ENCODE data around the gene CCDC91. TPM values are rescaled to one million over a fixed set of nuclear protein-coding genes. Genes with fewer than 3 reads are reported as not detected.

CCDC91 gene
- total RNA-seq, 4 donors from 2014 or later = 55.6 to 74.0 (median 62.6) TPM

GRCh38 chr12:28242129-28242495 is 51.9 kb downstream of the CCDC91 start:
- 65 to 85% methylated on average over 2 of the region's 2 CpGs for WGBS, 2 donors
- intact Hi-C loops (cut with DNase I) = no loop called here
- no peak overlapping the region for H3K27ac ChIP-seq
- peak; percentile 17 to 19 for DNase-seq
- no peaks in the 10 kb centered on the region for H3K36me3 ChIP-seq
- H3K27me3 ChIP-seq = no peaks in the 10 kb centered on the region
- H3K9me3 ChIP-seq = no peaks in the 10 kb centered on the region
- H3K4me1 ChIP-seq = no peaks in the 10 kb centered on the region
- no peak overlapping the region for H3K4me3 ChIP-seq (replicated peaks in 1 of 3)
- TF ChIP-seq CTCF (IDR thresholded peaks at IDR 0.05) (no peak), POLR2A (IDR thresholded peaks at IDR 0.05) (no peak)

GRCh38 chr12:28242496-28243309 is 52.4 kb downstream of the CCDC91 start:
- intact Hi-C loops (cut with DNase I) = no loop called here
- no peaks in the 10 kb centered on the region for H3K36me3 ChIP-seq
- WGBS, 2 donors = 89 to 93% methylated on average over 9 of the region's 9 CpGs
- no peak overlapping the region for H3K4me3 ChIP-seq (replicated peaks in 1 of 3)
- H3K4me1 ChIP-seq = no peaks in the 10 kb centered on the region
- H3K27ac ChIP-seq = no peak overlapping the region
- DNase-seq = no peak
- TF ChIP-seq POLR2A (IDR thresholded peaks at IDR 0.05) (no peak), CTCF (IDR thresholded peaks at IDR 0.05) (no peak)
- no peaks in the 10 kb centered on the region for H3K27me3 ChIP-seq
- H3K9me3 ChIP-seq = no peaks in the 10 kb centered on the region

- H3K9me3 ChIP-seq = no peaks in the 10 kb centered on the region
- H3K27me3 ChIP-seq = no peaks in the 10 kb centered on the region
- H3K4me1 ChIP-seq = peaks cover 3 to 4% of the 10 kb centered on the region in 2 donors
- DNase-seq = no peak
- no peak overlapping the region for H3K4me3 ChIP-seq (replicated peaks in 1 of 3)
- H3K27ac ChIP-seq = no peak overlapping the region
- no peaks in the 10 kb centered on the region for H3K36me3 ChIP-seq
- intact Hi-C loops (cut with DNase I) = no loop called here
- TF ChIP-seq CTCF (IDR thresholded peaks at IDR 0.05) (no peak), POLR2A (IDR thresholded peaks at IDR 0.05) (no peak)
- WGBS, 2 donors = 88 to 96% methylated on average over 2 of the region's 2 CpGs
Measured at GRCh38 chr12:28243310-28243633, 53.0 kb downstream of the CCDC91 start.

GRCh38 chr12:28247806-28248205 is 57.5 kb downstream of the CCDC91 start:
- no peaks in the 10 kb centered on the region for H3K36me3 ChIP-seq
- TF ChIP-seq POLR2A (IDR thresholded peaks at IDR 0.05) (no peak), CTCF (IDR thresholded peaks at IDR 0.05) (no peak)
- no peaks in the 10 kb centered on the region for H3K9me3 ChIP-seq
- intact Hi-C loops (cut with DNase I) = no loop called here
- no peak overlapping the region for H3K27ac ChIP-seq
- no peaks in the 10 kb centered on the region for H3K27me3 ChIP-seq
- whole genome bisulfite sequencing, 2 donors = 84 to 89% methylated on average over 7 of the region's 7 CpGs
- H3K4me3 ChIP-seq (replicated peaks in 1 of 3) = no peak overlapping the region
- DNase-seq = no peak
- H3K4me1 ChIP-seq = peaks cover 17% of the 10 kb centered on the region in 2 donors

GRCh38 chr12:28248555-28249145 is 58.4 kb downstream of the CCDC91 start:
- H3K27me3 ChIP-seq = no peaks in the 10 kb centered on the region
- intact Hi-C loops (cut with DNase I) = no loop called here
- H3K27ac ChIP-seq = peak overlapping the region in 2 of 3 donors; percentile 0 to 45
- no peaks in the 10 kb centered on the region for H3K9me3 ChIP-seq
- peak in 1 of 2 donors; percentile 22 for DNase-seq
- no peak overlapping the region for H3K4me3 ChIP-seq (replicated peaks in 1 of 3)
- no peak for TF ChIP-seq CTCF (IDR thresholded peaks at IDR 0.05)
- TF ChIP-seq POLR2A (IDR thresholded peaks at IDR 0.05) = no peak
- H3K36me3 ChIP-seq = no peaks in the 10 kb centered on the region
- peaks cover 17% of the 10 kb centered on the region in 2 donors for H3K4me1 ChIP-seq
